Right cardiac atrium (tissue), 5 donors: ENCODE results near the gene RECQL5. TPM values are rescaled to one million over a fixed set of nuclear protein-coding genes. Genes with fewer than 3 reads are reported as not detected.

Source experiments
- ATAC-seq, 2 donors: fragments of 200-7000 bp; cut with Tn5 transposase; one replicate each; pipeline versions ENCODE4 v1.8.0 to v1.9.1; 2020; ENCODE audit warnings: moderate library complexity in 2 of 2, mild to moderate bottlenecking in 1 of 2
- DNase-seq, 3 donors: peaks; one replicate each; pipeline ENCODE4 v3.0.0-alpha.2; 2020
- H3K27ac ChIP-seq: one replicate; pipeline ENCODE4 v1.5.1; 2013; ENCODE audit warnings: mild to moderate bottlenecking, low read length, control low read depth, moderate library complexity
- H3K27me3 ChIP-seq: one replicate; pipeline ENCODE4 v1.6.1; 2013; ENCODE audit not compliant: control insufficient read depth, insufficient read depth
- H3K4me1 ChIP-seq: one replicate; pipeline ENCODE4 v1.6.1; 2013; ENCODE audit warnings: low read length; ENCODE audit not compliant: control insufficient read depth, insufficient read depth
- H3K4me3 ChIP-seq: one replicate; pipeline ENCODE4 v1.5.1; 2013; ENCODE audit warnings: low read length, control low read depth
- H3K9me3 ChIP-seq: one replicate; pipeline ENCODE4 v1.6.1; 2013; ENCODE audit warnings: low read length; ENCODE audit not compliant: control insufficient read depth
- WGBS: extraction: QIAGEN DNeasy Blood & Tissue Kit; methylation state at CpG from one replicate; pipeline ENCODE4 v1.1.7; 2013; 5-methylcytosine and 5-hydroxymethylcytosine counted together
- intact Hi-C, 4 donors: fragments of 100-400 bp; cut with DNase I; formaldehyde crosslinking; loops; one replicate each; pipeline versions ENCODE4 v1.11.0 to v1.14.0; 2022 to 2023
- polyA plus RNA-seq: library from polyadenylated mRNA; stranded (reverse); fragments of 200-250 nt; gene quantifications from one replicate; pipeline ENCODE4 v1.2.3, GENCODE V29; 2013
- total RNA-seq, 4 donors: library from RNA; stranded (reverse); fragmentation: NEBNext Ultra II Directional; extraction: Animal tissue kit (Norgen Biotek cat#: 25700); gene quantifications; one replicate each; pipeline ENCODE4 v1.2.1, GENCODE V29; 2021
- donor health status: healthy with polysubstance abuse.
- donor health status: DM: no; HTN: yes; CAD: no.
- donor health status: DM: no; HTN: no; CAD: no.
- donor health status: DM: no; HTN: yes; CAD: no; lungs with severe emphysema.
- donor health status: DM: yes; HTN: yes; CAD: no.

RECQL5 gene
- total and polyA plus RNA-seq, 5 donors: 7.9 to 19.9 (median 14.1) TPM

DNA sequence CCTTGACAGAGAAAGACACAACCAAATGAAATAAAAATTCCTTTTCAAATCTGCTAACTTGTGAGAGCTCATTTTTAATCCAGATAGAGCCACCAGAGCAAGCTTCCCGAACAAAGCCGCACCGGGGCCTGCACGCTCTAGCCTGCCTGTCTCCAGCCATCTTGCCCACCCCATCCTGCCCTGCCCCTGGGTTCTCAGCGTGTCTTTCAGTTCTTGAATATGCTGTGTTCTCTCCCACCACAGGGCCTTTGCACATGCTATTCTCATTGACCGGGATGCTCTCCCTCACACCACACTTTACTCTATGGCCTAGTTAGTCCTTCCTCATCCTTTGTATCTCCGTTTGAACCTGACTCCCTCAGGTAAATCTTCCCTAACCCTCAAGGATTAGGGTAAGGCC, 19.0 kb downstream of the RECQL5 start:
- Histone ChIP-seq H3K4me3 (no peak overlapping the region), H3K27ac (no peak overlapping the region), H3K4me1 (no peaks in the 10 kb centered on the region), H3K9me3 (no peaks in the 10 kb centered on the region), H3K27me3 (no peaks in the 10 kb centered on the region)
- DNase-seq: no peak
- WGBS: 98% methylated on average over 7 of the region's 7 CpGs
- intact Hi-C loops: no loop called here
- ATAC-seq: no peak

DNA sequence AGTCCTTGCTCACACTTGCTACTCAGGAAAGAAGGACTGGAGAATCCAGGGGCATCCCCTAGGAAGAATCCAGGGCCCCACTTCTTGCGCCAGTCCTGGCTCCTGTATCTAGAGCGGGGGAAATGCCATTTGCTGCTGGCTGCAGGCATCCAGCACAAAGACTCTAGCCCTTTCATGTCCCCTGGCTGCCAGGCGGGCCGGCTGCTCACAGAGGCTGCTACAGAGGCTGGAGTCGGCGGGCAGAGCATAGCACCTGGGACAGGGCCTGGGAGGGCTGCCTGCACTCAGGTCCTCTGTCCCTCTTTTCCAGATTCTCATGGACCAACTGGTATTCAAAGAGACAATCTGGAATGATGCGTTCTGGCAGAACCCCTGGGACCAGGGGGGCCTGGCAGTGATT, 19.9 kb downstream of the RECQL5 start:
- ATAC-seq (no peak), DNase-seq (no peak)
- H3K4me3 ChIP-seq: no peak overlapping the region
- H3K9me3 ChIP-seq: no peaks in the 10 kb centered on the region
- H3K27me3 ChIP-seq: no peaks in the 10 kb centered on the region
- H3K4me1 ChIP-seq: no peaks in the 10 kb centered on the region
- intact Hi-C loops: no loop called here
- WGBS: 91% methylated on average over 7 of the region's 7 CpGs
- H3K27ac ChIP-seq: no peak overlapping the region

DNA sequence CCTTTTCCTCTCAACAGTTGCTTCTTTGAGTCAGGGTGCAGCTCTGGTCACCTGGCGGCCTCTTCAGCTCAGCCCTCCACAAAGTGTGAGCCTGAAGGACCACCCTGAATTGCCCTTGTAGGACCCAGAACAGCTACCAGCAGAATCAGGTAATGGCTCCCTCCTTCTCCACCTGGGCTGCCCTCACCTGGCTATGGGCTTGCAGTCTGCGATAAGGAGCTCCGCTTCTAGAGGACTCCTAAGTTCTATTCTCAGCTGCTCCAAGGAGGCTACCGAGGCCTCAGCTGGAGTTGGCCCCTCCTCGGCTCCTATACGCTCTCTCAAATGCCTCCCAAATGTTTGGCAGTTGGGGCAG, 20.3 kb downstream of the RECQL5 start:
- ATAC-seq (no peak), DNase-seq (no peak)
- Histone ChIP-seq H3K4me1 (no peaks in the 10 kb centered on the region), H3K9me3 (no peaks in the 10 kb centered on the region), H3K4me3 (no peak overlapping the region), H3K27me3 (no peaks in the 10 kb centered on the region), H3K27ac (no peak overlapping the region)
- whole genome bisulfite sequencing: 92% methylated on average over 6 of the region's 6 CpGs
- intact Hi-C loops: no loop called here

DNA sequence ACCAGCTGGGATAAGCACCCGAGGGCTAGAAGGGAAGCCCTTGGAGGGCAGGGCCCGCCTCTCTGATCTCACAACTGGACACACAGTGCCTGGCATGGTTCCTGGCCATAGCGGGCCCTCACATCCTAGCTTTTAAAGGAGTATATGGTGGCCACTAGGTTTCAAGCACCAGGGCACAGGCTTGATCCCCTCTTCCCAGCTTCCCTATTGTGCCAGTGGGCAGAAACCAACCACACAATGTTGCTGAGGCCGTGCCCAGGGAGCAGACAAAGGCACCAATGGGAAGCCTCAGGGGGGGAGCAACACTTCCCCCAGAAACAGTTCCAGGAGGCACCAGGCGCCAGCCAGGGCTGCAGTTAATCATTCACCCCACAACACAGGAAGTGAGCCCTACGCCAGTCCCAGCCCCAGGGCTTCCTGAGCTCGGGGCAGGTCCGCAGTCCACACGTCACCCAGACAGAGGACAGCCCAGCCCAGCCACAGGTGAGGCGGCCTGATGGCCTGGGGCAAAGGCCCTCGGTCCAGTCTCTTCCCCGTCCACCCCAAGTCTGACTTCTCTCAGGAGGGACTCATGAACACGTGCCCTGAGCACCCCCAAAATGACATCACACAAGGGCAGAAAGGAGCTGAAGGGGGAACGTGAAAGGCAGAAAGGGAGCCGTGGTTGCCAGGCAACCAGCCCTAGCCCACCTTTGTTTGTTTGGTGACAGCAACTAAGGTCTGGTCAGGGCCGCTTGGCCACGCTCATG, 20.9 kb downstream of the RECQL5 start:
- H3K4me1 ChIP-seq: no peaks in the 10 kb centered on the region
- H3K27me3 ChIP-seq: no peaks in the 10 kb centered on the region
- no peak overlapping the region for H3K27ac ChIP-seq
- peak; percentile 45 to 66 for ATAC-seq
- H3K4me3 ChIP-seq: no peak overlapping the region
- H3K9me3 ChIP-seq: no peaks in the 10 kb centered on the region
- peak; percentile 21 to 58 (median 58) for DNase-seq
- WGBS: 73% methylated on average over 17 of the region's 17 CpGs
- intact Hi-C loops: no loop called here

DNA sequence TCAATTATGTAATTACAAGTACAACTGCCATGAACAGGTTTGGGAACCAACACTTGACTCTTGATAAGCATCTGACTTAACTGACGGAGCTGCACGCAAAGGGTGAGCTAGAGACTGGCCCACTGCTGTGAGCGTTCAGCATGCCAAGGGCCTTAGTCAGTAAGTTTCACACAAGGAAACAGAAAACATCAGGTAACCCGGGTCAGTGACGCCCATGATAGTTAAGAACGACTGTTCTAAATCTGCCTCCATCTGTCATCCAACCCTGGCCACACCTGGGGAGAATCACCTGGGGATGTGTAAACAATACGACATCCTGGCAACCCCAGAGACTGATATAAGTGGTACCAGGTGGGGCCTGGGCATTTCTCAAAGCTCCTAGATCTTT, 21.5 kb downstream of the RECQL5 start:
- WGBS: 75% methylated on average over 7 of the region's 7 CpGs
- DNase-seq (no peak), ATAC-seq (no peak)
- intact Hi-C loops: no loop called here
- H3K27ac ChIP-seq: no peak overlapping the region
- H3K4me1 ChIP-seq: no peaks in the 10 kb centered on the region
- no peak overlapping the region for H3K4me3 ChIP-seq
- H3K9me3 ChIP-seq: no peaks in the 10 kb centered on the region
- no peaks in the 10 kb centered on the region for H3K27me3 ChIP-seq

DNA sequence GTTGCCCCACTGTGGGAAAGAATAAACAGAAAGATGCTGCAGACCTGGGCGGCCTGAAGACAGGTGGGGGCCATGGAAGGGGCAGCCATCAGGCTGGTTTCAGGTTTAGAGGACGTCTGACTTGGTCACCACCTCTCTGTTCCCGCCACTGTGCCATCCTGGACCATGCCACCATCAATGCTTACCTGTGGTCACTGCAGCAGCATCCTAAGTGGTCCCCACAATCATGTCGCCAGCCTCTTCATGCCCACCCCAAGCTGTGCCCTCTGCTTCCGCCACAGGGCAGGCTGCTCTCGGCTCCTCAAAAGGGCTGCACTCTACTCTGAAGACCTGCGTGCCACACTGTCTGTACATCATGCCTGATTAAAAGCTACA, 23.3 kb downstream of the RECQL5 start:
- Histone ChIP-seq H3K27me3 (no peaks in the 10 kb centered on the region), H3K27ac (no peak overlapping the region), H3K9me3 (no peaks in the 10 kb centered on the region), H3K4me1 (no peaks in the 10 kb centered on the region), H3K4me3 (no peak overlapping the region)
- 92% methylated on average over 7 of the region's 7 CpGs for WGBS
- ATAC-seq (no peak), DNase-seq (no peak)
- intact Hi-C loops: no loop called here

DNA sequence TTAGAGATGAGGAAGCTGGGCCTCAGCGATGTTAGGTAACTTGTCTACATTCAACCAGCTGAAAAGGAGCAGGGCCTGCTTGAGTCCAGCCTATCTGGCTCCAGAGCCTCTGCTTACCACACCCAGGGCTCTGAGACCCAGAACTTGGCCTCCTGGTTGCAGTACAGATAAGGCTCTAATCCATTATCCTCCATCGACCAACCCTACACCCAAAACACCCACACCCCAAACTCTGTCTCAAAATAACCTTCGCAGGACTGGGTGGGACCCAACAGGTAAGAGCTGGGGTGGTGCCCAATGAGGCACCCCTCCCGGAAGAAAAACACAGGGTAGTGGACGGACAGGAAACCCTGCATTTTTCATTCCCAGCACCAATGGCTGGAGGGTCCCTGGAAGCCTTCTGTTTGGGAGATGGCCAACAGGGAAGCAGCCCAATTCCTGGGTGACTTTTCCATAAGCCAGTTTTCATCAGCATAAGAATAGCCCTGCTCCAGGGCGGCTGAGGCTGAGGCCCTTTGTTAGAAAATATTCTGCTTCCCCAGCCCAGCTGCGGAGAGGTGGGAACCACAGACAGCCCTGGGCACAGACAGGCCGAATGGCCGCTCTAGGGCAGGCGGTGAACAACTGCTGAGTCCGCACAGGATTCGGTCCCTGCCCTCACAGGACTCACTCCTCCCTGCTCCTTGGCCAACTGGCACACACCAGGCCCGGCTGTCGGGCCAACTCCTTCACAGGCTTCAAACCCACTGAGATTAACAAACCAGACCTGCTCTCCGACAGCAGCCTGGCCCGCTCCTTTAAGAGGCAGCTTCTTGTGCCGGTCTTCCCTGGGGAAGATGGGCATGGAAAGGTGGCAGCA, 23.9 kb downstream of the RECQL5 start:
- ATAC-seq (no peak), DNase-seq (peak in 1 of 3 donors; percentile 11)
- no peaks in the 10 kb centered on the region for H3K9me3 ChIP-seq
- no peaks in the 10 kb centered on the region for H3K4me1 ChIP-seq
- intact Hi-C loops: no loop called here
- 89% methylated on average over 17 of the region's 17 CpGs for WGBS
- H3K27ac ChIP-seq: no peak overlapping the region
- no peak overlapping the region for H3K4me3 ChIP-seq
- H3K27me3 ChIP-seq: no peaks in the 10 kb centered on the region

DNA sequence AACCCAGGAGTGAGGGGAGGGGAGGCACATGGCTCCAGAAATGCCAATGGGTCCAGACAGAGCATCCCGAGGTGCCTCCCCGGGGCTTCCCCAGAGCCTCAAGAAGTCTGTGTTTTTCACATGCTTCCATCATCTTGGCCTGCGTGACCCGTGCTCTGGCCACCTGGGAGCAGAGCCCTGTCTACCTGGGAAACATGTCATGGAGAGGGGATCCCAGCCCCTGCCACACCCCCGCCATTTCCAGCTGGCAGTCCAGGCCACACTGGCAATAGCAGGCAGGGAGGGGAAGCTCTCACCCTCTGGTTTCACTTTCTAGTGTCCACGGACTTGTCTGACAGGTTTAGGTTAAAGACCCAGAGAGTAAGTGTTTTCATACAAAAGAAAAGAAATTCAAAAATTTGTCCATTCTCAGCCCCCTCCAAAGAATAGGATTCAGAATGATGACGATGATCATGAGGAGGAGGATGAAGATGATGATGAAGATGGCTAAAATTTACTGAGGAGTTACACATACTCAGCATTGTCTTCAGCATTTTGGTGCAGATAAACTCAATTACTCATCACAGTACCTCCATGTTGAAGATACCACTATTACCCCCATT, 24.7 kb downstream of the RECQL5 start:
- H3K27ac ChIP-seq: no peak overlapping the region
- H3K4me1 ChIP-seq: no peaks in the 10 kb centered on the region
- no peaks in the 10 kb centered on the region for H3K9me3 ChIP-seq
- intact Hi-C loops: no loop called here
- no peaks in the 10 kb centered on the region for H3K27me3 ChIP-seq
- 84% methylated on average over 7 of the region's 7 CpGs for WGBS
- no peak for DNase-seq
- H3K4me3 ChIP-seq: no peak overlapping the region
- ATAC-seq: no peak

DNA sequence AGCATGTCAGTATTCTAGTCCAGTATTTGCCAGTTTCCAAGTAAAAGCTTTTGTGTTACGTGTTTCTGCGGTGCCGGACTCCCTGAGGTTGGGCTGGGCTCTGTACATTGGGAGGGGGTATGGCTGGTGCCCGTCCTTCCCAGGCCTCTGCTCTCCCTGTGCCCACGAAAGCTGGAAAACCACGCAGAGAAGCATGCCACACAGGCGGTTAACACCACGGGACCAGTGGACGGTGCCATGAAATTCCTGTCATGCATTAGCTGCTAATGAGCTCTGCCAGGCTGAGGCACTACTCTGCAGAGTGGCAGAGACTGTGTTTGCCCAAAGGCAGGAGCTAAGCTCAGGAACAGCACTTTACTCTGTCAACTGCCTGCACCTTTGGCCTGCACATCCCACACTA, 25.6 kb downstream of the RECQL5 start:
- no peaks in the 10 kb centered on the region for H3K4me1 ChIP-seq
- peak overlapping the region; percentile 63 for H3K27ac ChIP-seq
- no peaks in the 10 kb centered on the region for H3K9me3 ChIP-seq
- H3K4me3 ChIP-seq: no peak overlapping the region
- WGBS: 75% methylated on average over 9 of the region's 9 CpGs
- intact Hi-C loops: no loop called here
- H3K27me3 ChIP-seq: no peaks in the 10 kb centered on the region
- ATAC-seq: peak; percentile 40 to 66
- DNase-seq: peak in 1 of 3 donors; percentile 66

DNA sequence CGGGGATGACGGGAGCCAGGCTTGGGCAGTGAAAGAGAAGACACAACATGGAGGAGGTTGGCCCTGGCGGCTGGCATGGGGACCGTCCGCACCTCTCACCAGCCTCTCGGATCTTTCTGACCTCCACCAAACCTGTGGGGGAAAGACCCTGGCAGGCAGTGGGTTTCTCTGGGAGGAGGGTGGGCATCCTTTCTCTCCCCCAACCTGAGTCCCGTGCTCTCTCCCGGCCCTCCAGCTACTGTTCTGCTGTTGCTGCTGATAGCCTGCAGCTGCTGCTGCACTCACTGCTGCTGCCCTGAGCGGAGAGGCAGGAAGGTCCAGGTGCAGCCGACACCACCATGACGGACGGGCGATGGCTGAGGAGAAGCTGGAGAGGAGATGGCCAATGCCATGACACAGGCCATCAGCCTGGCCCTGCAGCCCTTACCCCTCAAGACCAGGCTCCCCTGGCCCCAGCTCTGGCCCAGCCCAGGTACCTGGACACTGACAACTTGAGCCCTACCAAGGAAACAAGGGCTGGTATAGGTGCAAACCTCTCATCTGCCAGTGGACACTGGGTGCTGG, 26.3 kb downstream of the RECQL5 start:
- Histone ChIP-seq H3K27me3 (no peaks in the 10 kb centered on the region), H3K27ac (no peak overlapping the region), H3K4me1 (no peaks in the 10 kb centered on the region), H3K9me3 (no peaks in the 10 kb centered on the region), H3K4me3 (no peak overlapping the region)
- 95% methylated on average over 13 of the region's 13 CpGs for WGBS
- DNase-seq (peak in 1 of 3 donors; percentile 23), ATAC-seq (no peak)
- intact Hi-C loops: no loop called here
